Glomerular endothelial cell (primary cell): ENCODE measurements around the gene CFAP57. TPM values are rescaled to one million over a fixed set of nuclear protein-coding genes. Genes with fewer than 3 reads are reported as not detected.
"Not testable (repeated sequence)": the region's sequence is repeated elsewhere in the genome, so short reads cannot be mapped to it uniquely, and the experiment has no call there.

Experiments
- DNase-seq: peaks from one replicate; pipeline ENCODE4 v3.0.0-alpha.2; 2011; ENCODE audit warnings: low read depth, low spot score; ENCODE audit errors: extremely low read depth
- total RNA-seq: library from RNA; depleted of rRNA; stranded (reverse); fragments of >200 nt; gene quantifications from 2 replicates; pipeline ENCODE4 v1.2.3, GENCODE V29; 2015

CFAP57 gene
- 0.23 and 0.29 TPM in 2 replicates for total RNA-seq

DNA sequence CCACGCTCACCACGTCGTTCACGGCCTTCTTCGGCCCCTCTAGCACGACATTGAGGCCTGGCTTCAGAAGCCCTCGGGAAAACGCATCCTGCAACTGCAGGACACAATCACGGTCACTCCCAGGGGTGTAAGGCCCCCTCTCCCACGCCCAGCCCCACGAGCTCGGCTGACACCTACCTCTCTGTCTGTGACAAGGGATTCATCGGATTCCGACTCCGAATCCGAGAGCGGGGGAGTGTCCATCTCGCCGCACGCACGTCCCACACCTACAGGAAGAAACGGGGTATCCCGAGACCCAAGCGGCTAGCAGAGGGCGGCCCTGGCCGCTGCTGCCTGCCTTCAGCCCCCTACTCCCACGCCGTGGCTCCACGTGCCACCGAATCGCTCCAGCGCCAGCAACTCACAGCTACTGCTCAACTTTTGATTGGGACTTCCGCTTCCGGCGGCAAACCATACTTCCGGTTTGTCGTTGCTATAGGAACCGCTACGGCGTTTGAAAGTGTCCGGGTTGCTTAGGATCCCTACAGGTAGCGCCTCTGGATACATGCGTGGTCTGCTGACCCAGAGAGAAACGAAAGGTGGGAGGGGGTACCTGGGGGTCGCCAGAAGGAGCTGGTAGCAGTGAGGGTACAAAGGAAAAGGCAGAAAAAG lies at the start of gene CFAP57, which contains the start of gene EBNA1BP2:
TSS of gene CFAP57 (plus strand) at position 455 of the 651 bp plus-strand sequence. CDS start 424 bp downstream, outside the sequence.
TSS of gene EBNA1BP2 (minus strand) at position 415 of the 651 bp plus-strand sequence. CDS start at position 243, 172 bp downstream.
- DNase-seq = peak; percentile 83

DNA sequence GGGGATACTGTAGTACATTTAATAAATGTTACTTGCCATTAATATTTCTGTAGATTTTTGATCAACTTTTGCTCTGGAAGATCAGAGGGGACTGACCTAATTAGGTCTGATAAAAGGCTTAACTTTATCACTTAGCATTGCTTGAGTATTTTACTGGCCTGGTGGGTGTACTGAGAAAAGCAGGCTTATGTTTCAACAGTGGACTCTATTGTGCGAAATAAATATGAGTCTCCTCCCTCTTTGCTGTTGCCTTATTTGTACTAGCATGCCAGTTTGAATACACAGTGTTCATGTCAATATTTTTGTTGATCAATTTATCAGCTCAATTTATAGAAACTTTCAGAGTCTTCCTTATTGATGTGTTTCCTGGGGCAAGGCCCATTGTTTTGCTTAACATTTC lies 49.1 kb upstream of the CFAP57 start:
- DNase-seq = no peak

DNA sequence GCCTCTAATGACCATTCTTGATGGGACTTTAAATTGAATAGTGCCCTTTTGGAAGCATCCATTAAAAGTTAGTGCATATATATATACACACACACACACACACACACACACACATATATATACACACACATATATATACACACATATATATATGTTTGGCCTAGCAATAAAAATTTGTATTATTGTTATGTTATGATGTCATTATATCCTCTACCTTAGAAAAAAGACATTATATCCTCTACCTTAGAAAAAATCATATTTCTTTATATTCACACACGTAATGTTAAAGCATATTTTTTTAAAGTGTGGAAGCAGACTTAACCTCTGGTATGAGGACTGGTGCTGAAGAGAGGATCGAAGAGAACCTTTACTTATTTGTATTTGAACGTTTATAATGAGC lies 43.3 kb upstream of the CFAP57 start:
- DNase-seq = no peak

DNA sequence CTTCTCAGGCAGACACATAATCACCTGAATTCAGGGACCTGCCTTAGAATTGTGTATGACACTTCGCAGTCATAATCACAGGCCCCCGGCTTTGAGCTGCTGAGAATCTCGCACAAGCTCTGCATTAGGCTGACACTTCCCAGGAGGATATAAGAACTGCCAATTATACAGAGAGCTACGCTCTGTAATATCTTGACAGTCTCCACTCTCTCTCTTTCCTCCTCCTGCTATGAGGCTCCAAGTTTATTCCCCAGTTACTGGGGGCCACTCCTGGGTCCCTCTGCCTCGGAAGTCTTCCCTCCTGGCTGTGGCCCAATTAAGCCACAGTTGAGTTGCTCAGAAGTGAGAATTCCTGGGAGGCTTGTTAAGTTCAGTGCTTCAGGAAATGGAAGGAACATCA lies 42.7 kb upstream of the CFAP57 start:
- DNase-seq = no peak

DNA sequence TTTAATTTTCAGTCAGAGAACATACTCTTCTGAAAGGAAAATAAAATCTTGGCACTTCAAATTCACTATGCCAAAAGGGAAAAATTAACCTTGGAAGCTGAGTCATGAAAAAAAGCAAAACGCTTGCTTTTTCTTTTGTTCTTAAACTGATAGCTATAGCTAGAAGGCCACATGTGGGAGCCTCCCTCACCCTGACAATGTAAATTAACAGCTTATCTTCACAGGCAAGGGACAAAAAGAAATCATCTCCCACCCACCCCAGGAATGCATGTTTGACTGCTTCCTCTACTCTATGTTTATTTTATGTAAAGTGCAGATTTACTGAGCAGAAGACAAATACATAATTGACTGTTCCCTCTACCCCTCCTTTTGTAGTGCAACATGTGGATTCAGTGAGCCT lies 38.1 kb upstream of the CFAP57 start:
- no peak for DNase-seq

DNA sequence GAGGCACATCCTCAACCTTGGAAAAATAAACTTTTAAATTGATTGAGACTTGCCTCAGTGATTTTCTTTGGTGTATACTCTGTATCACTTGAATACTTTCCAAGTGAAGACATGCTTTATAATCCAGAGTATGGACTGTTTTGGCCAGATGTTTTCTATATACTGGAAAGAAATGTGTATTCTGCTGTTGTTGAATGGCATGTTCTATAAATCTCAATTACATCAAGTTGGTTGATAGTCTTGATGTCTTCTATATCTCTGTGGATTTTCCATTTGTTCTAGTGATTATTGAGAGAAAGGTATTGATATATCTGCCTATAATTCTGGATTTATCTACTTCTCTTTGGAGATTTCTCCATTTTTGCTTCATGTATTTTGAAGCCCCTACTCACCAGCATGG lies 37.5 kb upstream of the CFAP57 start:
- no peak for DNase-seq

DNA sequence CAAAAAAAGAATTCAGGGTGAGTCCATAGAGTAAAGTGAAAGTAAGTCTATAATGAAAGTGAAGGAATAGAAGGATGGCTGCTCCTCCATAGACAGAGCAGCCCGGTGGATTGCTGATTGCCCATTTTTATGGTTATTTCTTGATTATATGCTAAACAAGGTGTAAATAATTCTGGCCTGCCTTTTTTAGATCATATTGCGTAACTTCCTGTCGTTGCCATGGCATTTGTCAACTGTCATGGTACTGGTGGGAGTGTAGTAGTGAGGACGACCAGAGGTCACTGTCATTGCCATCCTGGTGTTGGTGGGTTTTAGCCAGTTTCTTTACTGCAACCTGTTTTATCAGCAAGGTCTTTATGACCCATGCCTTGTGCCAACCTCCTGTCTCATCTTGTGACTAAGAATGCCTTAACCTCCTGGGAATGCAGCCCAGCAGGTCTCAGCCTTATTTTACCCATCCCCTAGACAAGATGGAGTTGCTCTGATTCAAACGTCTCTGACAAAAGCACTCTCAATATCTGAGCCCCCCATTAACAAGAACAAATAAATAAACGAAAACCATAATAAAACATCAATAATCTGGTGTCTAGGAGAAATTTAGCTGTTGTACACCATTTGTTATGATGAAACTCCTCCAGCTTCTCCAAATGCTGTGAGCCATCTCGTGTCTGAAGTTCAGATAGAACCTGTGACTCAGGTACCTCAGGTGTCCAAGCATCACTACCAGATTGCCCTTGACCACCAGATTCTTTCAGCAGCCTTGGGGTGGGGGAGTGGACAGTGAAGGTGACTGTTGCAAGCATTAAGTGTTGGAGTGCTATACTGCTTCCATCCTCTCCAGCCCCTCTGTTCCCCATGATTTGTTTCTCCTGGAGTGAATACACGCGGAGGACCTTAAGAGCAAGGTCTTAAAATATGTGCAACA lies 36.0 kb upstream of the CFAP57 start:
- no peak for DNase-seq

DNA sequence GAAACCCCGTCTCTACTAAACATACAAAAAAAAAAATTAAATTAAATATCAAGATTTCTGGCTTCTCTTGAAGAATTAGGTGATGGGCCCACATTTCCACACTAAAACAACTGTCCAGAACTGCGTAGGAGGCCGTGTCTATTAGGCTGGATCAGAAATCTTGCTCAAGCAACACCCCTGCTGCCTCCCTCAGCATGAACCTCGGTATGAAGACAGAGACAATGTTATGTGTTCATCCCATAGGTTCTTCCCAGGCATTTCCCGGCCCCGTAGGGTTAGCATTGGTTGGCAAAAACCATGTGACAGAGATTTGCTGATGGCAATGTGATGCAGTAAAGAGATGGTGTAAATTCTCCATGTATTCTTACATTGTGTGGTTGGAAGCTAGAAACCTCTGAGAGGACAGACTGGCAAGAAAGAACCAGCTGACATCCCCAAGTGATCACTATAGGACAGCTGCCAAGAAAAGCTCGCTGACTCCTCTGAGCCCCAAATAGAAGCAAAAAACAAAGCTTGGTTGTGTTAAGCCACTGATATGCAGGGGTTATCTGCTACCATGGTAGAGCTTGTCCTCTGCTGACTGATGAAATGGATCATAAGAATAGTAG lies 34.6 kb upstream of the CFAP57 start:
- no peak for DNase-seq

DNA sequence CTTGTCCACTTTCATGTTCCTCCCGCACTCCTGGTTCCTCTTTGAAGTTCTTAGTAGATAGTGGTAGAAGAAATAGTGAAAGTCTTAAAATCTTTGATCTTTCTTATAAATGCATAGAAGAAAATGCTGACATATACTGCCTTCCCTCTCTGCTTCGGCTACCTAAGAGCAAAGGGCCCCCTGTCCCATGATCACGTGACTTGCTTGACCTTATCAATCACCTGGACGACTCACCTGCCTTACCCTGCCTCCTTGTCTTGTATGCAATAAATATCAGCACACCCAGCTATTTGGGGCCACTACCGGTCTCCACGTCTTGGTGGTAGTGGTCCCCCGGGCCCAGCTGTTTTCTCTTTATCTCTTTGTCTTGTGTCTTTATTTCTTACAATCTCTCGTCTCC lies 32.8 kb upstream of the CFAP57 start:
- DNase-seq = not testable (repeated sequence)

DNA sequence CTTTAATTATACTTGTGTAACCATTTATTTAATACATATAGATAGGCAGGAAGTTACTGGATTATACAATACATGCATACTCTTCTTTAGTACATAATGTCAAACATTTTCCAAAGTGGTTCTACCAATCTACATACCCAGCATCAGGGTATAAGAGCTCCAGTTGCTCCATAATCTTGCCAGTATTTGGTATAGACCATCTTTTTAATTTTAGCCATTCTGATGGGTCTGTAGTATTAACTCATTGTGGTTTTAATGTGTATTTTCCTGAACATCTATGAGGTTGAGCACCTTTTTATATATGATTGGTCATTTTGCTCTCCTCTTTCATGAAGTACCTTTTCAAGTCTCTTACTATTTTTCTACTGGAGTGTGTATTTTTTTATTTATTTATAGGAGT lies 32.1 kb upstream of the CFAP57 start:
- no peak for DNase-seq

DNA sequence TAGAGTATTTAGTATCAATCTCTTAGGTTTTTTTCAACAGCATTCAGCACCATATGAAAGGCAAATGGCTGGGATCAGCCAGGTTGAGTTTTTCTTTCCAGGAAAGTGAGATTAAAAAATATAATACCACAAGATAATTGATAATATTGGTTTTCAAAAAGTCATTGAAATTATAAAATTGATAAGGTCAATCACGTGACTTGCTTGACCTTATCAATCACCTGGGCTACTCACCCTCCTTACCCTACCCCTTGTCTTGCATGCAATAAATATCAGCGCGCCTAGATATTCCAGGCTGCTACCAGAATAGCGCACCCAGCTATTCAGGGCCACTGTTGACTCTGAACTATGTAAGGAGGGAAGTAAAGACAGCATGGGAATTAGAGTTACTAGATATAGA lies 31.5 kb upstream of the CFAP57 start:
- no peak for DNase-seq

DNA sequence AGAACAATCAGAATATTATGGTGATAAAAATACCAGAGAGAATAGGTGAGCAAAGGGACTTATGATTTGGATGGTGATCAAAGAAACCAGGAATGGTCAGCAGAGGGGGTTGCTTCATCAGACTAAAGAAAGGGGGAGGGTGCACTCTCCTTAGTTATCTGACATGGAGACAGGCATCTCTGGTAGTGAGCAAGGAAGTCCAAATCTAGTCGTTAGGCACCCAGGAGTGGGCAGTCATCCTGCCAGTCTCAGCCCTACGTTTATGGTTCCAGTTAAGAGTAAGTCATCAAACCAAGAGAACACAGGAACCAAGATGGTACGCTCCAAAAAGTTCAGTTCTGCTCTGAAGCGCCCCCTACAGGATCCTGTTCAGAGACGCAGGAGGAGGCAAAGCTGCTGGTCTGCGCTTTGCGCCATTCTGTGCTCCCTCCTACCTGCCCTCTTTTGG lies 28.7 kb upstream of the CFAP57 start:
- DNase-seq = no peak

DNA sequence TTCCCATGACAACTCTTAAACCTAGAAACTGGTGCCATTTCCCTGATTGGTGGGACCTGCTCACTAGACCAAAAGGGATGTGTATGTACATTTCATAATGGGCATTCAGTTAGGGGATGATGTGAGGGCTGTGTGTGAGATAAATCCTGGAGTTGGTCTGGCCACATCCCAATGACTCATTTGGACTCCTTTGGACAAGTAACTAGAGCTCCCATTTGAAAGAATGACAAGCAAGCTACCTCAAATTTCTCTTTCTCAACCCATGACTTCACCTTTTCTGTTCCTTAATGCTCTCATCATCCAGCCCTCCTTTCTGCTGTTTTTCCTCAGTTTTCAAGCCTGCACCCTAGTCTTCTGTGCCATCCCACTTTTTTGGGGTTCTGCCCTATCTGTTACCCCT lies 27.9 kb upstream of the CFAP57 start:
- DNase-seq = no peak

DNA sequence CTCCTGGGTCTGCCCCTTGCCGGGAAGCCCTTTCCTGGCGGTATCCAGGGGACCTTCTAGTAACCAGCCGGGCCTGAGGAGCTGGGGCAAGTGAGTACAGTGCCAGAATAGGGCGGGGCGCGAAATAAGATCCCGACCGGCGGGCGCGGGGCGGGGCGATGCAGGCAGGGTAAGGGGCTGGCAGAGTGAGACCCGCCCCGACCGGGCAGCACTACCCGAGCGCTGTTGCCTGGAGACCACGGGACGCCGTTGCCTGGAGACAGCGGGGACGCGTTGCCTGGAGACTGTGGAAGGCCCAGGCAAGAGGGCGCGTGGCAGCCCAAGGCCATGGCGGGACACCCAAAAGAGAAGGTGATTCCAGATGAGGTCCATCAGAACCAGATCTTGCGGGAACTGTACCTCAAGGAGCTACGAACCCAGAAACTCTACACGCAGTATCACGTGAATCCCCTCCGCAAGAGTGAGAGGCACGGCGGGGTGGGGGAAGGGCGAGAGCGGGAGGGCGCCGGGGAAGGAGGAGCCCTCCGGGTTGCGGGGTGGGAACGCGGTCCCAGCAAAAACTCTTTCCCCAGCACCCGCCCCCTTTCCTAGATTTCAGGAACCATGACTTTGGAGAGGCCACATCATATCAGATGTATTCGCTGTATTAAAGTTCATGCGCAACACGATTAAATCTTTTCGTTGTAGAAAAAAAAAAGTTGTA lies 24.4 kb upstream of the CFAP57 start:
- no peak for DNase-seq

DNA sequence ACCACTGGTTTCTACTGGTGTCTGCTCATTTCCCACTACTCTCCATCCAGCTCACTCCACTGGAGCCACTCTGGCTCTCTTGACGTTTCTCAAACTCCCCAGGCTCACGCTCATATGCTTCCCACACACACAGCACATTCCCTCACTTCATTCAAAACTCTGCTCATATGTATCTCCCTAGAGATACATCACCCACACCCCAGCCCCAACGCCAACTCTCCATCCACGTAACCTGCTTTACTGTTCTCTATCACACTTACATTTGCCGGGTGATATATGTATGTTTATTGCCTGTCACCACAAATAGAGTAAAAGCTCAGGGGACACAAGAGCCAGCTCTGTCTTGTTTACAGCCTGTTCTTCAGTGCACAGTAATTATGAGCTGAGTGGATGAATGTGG lies 22.2 kb upstream of the CFAP57 start:
- no peak for DNase-seq

DNA sequence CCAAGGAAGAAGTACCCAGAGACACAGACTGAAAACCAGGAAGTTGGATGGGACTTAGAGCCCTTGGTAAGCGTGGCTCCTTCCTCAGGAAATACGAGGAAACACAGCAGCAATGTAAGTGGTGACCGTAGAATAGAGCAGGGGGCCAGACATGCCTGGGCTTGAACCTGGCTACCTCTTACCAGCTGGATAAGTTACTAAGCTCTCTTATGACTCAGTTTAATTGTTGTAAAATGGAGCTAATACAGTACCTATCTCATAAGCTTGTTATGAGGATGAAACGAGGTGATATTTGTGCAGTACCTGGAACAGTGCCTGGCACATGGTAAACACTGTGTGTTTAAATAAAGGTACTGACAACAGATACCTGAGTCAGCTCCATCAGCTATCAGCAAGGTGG lies 19.3 kb upstream of the CFAP57 start:
- no peak for DNase-seq

DNA sequence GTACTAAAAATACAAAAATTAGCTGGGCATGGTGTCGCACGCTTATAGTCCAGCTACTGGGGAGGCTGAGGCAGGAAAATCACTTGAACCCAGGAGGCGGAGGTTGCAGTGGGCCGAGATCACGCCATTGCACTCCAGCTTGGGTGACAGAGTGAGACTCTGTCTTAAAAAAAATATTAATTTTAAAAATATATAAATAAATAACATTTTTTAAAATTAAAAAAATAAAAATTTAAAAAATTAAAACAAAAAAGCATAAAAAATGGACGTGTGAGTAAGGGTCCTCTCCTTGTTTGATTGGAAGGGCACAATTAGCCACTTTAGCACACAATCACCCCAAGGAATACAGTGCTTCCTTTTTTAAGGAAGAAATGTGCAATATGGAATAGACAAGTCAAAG lies 18.7 kb upstream of the CFAP57 start:
- DNase-seq = no peak

DNA sequence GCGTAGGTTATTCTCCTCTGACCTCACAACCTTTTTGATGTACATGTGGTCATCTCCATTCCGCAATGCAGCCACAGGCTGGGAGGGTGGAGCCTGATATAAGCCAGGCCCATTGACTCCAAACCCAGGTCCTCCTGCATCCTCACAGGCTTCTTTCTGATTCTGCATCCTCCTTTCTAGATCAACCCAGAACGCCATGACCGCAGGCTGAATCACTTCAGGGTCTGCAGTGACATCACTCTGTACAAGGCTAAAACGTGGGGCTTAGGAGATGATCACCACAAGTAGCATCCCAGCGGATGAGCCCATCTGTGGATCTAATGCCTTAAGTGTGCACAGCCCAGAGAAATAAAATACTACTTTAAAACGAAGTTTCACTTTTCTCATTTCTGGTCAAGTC lies 16.1 kb upstream of the CFAP57 start:
- no peak for DNase-seq

DNA sequence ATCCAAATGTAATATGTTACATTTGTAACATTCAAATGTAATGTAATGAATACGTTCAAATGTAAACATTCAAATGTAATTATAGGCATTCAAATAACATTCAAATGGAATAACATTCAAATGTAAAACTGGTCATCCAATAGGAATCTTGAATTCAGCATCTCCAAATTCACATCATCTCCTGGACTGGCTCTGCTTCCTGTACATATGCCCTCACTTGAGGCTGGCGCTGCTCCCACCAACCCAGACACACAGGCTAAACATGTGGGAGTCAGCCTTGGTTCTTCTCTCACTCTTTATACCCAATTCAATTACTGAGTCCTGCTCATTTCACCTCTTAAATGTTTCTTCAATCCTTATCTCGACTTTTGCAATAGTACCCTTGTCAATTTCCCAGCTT lies 7.0 kb upstream of the CFAP57 start:
- DNase-seq = no peak

DNA sequence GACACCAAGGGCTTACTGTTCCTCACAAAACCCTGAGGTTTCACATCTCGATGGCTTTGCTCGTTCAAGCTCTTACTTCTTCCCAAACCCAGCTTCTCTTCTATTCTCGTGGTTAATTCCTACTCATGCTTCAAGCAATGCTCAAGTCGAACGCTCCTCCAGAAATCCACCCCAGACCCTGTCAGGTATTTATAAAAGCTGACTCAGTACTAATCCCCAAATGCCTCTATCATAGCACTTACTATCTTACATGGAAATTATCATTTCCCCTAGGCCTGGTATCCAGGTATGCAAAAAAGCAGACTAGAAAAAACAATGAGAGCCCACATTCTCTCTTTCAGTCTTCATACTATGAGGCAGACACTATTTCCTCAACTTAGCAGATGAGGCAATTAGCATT lies 6.4 kb upstream of the CFAP57 start:
- DNase-seq = no peak

DNA sequence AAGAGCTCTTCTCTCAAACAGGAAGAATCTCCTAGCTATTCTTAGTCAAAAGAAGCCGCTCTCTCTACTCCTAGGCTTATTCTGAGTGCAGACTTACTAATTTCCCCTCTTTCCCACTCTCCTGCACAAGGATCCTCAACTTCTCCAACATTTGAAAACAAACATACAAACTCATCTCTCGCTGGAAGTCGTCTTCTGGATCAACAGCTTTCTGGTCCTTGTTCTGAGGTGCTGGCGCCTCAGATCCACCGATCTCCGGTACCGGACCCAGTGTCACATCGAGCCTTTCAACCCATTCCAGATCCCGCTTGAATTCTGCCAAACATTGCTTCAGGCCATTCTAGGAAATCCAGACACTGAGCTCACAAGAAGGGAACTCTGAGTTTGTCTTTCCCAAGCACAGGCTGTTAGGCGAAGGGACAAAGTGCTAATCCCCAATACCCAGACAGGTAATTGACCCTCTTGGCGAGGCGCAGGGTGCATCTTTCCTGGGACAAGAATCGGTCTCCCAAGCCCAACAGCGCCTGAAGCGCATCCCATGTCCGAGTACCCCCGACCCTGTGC lies 736 bp upstream of the CFAP57 start:
- DNase-seq = no peak
